Coronary artery (tissue), 2 donors: Measurements from ENCODE around the gene NAPEPLD.

Experiments used
- DNase-seq: peaks from one replicate; pipeline ENCODE4 v3.0.0-alpha.2; 2017; ENCODE audit warnings: low spot score
- H3K27ac ChIP-seq, 2 donors: fragments of 200-600 bp; sonication (generic); one replicate each; pipeline ENCODE4 v1.5.1; 2016 to 2019
- H3K4me3 ChIP-seq: fragments of 200-600 bp; sonication (generic); 2 replicates; pipeline ENCODE4 v1.5.1; 2016; ENCODE audit warnings: mild to moderate bottlenecking, moderate library complexity
- TF ChIP-seq, protein P1 (sequence below): fragments of 200-600 bp; sonication (generic); IDR thresholded peaks from one replicate; pipeline ENCODE4 v1.5.1; 2019; ENCODE audit warnings: antibody characterized with exemption

The NAPEPLD gene

GRCh38 chr7:103142494-103142893, 6.4 kb downstream of the NAPEPLD start:
- DNase-seq, result no peak
- TF ChIP-seq, protein P1, sequence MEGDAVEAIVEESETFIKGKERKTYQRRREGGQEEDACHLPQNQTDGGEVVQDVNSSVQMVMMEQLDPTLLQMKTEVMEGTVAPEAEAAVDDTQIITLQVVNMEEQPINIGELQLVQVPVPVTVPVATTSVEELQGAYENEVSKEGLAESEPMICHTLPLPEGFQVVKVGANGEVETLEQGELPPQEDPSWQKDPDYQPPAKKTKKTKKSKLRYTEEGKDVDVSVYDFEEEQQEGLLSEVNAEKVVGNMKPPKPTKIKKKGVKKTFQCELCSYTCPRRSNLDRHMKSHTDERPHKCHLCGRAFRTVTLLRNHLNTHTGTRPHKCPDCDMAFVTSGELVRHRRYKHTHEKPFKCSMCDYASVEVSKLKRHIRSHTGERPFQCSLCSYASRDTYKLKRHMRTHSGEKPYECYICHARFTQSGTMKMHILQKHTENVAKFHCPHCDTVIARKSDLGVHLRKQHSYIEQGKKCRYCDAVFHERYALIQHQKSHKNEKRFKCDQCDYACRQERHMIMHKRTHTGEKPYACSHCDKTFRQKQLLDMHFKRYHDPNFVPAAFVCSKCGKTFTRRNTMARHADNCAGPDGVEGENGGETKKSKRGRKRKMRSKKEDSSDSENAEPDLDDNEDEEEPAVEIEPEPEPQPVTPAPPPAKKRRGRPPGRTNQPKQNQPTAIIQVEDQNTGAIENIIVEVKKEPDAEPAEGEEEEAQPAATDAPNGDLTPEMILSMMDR, result no peak

GRCh38 chr7:103141753-103142404, 7.0 kb downstream of the NAPEPLD start:
- TF ChIP-seq, protein P1, result no peak
- Histone ChIP-seq H3K27ac (no peak overlapping the region), H3K4me3 (no peak overlapping the region)
- no peak for DNase-seq

More at GRCh38 chr7:103142494-103142893, 6.4 kb downstream of the NAPEPLD start:
- Histone ChIP-seq H3K27ac (no peak overlapping the region), H3K4me3 (no peak overlapping the region)

- no peak for DNase-seq
- no peak overlapping the region for H3K27ac ChIP-seq
Measured at GRCh38 chr7:103140685-103141084, 8.2 kb downstream of the NAPEPLD start.

GRCh38 chr7:103140061-103140460, 8.8 kb downstream of the NAPEPLD start:
- no peak overlapping the region for H3K27ac ChIP-seq
- TF ChIP-seq, protein P1, result no peak
- DNase-seq, result no peak
- no peak overlapping the region for H3K4me3 ChIP-seq

More at GRCh38 chr7:103140685-103141084, 8.2 kb downstream of the NAPEPLD start:
- no peak overlapping the region for H3K4me3 ChIP-seq
- TF ChIP-seq, protein P1, result no peak

- TF ChIP-seq, protein P1, result no peak
- Histone ChIP-seq H3K27ac (no peak overlapping the region), H3K4me3 (no peak overlapping the region)
- DNase-seq, result no peak
Measured at GRCh38 chr7:103134836-103135554, 13.9 kb downstream of the NAPEPLD start.

DNA sequence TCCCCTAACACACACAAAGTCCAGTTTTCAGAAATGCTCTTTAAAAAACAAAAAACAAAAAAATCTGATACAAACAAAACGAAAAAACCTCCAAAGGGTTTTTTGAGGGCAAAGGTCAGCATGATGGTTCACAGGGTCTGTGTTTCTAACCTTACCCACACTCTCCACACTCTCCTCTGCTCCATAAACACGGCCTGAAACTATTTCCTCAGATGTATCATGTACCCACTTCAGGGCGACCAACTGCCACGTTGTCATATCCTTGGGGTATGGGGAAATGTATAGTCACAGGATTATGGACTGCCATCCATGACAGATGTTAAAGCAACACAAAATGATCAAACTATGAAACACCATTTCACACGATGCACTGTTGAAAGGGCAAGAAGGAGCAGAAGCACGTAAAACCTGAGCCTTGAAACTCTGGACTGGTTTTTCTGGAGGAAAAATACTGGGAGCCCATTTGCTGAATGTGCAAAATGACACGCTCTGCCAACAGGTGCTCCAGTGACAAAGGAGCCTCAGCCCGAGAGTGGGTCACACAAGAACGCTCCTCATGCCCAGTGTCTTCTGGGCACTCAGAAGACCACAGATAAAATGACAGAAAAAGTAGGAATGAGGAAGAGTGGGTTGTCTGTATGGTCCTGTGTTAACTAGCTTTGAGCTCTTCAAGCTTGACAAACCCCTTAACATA, 15.8 kb downstream of the NAPEPLD start:
- TF ChIP-seq, protein P1, result no peak
- Histone ChIP-seq H3K27ac (no peak overlapping the region), H3K4me3 (no peak overlapping the region)
- DNase-seq, result no peak
